ENCODE data around the gene PPM1K.

- TF ChIP-seq CTCF (IDR thresholded peaks at IDR 0.05; ENCODE audit: low read length) (no peak), EZH2 (IDR thresholded peaks at IDR 0.05; ENCODE audit: borderline replicate concordance, low read length) (no peak)
Observed at GRCh38 chr4:88280228-88280795, 4.0 kb downstream of the PPM1K start.
